Duodenal mucosa (tissue), 2 donors: ENCODE measurements around the gene EXOC8.
A peak's percentile ranks its signal among the peaks of the same experiment; 100 is the strongest.

Experiments
- H3K27ac ChIP-seq: one replicate; pipeline ENCODE4 v1.7.0; 2013; ENCODE audit warnings: low read depth, low read length
- H3K27me3 ChIP-seq, 2 donors: one replicate each; pipeline ENCODE4 v1.7.0; 2013; ENCODE audit warnings: low read length in 2 of 2, control low read depth in 1 of 2; ENCODE audit not compliant: insufficient read depth in 2 of 2, control insufficient read depth in 1 of 2
- H3K36me3 ChIP-seq, 2 donors: one replicate each; pipeline ENCODE4 v1.7.0; 2013; ENCODE audit warnings: low read length in 2 of 2, control low read depth in 1 of 2; ENCODE audit not compliant: insufficient read depth in 2 of 2, control insufficient read depth in 1 of 2
- H3K4me1 ChIP-seq, 2 donors: one replicate each; pipeline ENCODE4 v1.7.0; 2013; ENCODE audit warnings: low read length in 2 of 2, control low read depth in 1 of 2; ENCODE audit not compliant: insufficient read depth in 2 of 2, control insufficient read depth in 1 of 2
- H3K4me3 ChIP-seq, 2 donors: one replicate each; pipeline ENCODE4 v1.7.0; 2013; ENCODE audit warnings: low read length in 2 of 2, low read depth in 1 of 2
- H3K9ac ChIP-seq, 2 donors: one replicate each; pipeline ENCODE4 v1.7.0; 2013; ENCODE audit warnings: low read length in 2 of 2, low read depth in 1 of 2
- H3K9me3 ChIP-seq, 2 donors: one replicate each; pipeline ENCODE4 v1.7.0; 2013; ENCODE audit warnings: low read length in 2 of 2, control low read depth in 1 of 2; ENCODE audit not compliant: control insufficient read depth in 1 of 2

Gene EXOC8

GRCh38 chr1:231337472-231338269 lies at the start of gene EXOC8:
TSS of gene EXOC8 (minus strand) at chr1:231337852. CDS start at chr1:231337745, 107 bp downstream.
- H3K4me3 ChIP-seq: peak within 1 kb of the TSS; percentile 86 to 100
- H3K9me3 ChIP-seq: no peaks in the 10 kb centered on the region
- no peaks in the 10 kb centered on the region for H3K27me3 ChIP-seq
- H3K9ac ChIP-seq: peak within 1 kb of the TSS; percentile 92 to 100
- peak within 1 kb of the TSS; percentile 92 for H3K27ac ChIP-seq
- peaks cover 49% of the 10 kb centered on the region in 2 donors for H3K4me1 ChIP-seq
- H3K36me3 ChIP-seq: peaks cover 0 to 12% of the 10 kb centered on the region in 2 donors

DNA sequence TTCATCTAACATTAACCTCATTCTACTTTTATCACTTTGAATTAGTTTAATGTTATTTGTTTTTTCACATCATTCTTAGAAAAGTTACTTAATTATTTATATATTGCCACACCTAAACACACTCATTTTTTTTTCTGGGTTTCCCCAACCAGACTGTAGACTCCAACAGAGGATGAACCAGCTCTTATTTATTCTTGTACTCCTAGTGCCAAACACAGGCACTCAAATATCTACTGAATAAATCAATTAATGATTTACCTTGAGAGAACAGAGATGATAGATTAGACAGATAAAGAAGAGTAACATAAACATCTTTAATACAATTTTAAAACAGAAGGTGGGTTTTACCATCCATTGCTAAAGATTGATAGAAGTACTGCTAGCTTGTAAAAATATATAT lies 48.8 kb upstream of the EXOC8 start:
- no peak overlapping the region for H3K27ac ChIP-seq
- no peaks in the 10 kb centered on the region for H3K27me3 ChIP-seq
- no peak overlapping the region for H3K9ac ChIP-seq
- H3K36me3 ChIP-seq: peaks cover 0 to 2% of the 10 kb centered on the region in 2 donors
- H3K9me3 ChIP-seq: no peaks in the 10 kb centered on the region
- no peak overlapping the region for H3K4me3 ChIP-seq
- H3K4me1 ChIP-seq: no peaks in the 10 kb centered on the region

DNA sequence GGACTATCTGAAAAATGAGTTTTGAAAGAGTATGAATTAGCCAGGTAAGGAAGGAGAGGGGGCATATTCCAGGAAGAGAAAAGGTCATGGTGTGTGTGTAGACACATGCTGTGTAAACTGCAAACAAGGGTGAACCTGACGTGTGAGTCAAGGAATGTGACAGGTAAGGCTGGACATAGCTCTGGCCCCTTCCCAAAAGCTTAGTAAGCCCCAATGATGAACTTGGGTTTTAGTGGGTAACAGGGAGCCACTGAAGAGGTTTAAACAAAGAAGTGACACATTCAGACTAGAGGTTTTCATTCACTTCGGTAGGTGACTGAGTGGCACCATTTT lies 47.7 kb upstream of the EXOC8 start:
- H3K4me1 ChIP-seq: no peaks in the 10 kb centered on the region

DNA sequence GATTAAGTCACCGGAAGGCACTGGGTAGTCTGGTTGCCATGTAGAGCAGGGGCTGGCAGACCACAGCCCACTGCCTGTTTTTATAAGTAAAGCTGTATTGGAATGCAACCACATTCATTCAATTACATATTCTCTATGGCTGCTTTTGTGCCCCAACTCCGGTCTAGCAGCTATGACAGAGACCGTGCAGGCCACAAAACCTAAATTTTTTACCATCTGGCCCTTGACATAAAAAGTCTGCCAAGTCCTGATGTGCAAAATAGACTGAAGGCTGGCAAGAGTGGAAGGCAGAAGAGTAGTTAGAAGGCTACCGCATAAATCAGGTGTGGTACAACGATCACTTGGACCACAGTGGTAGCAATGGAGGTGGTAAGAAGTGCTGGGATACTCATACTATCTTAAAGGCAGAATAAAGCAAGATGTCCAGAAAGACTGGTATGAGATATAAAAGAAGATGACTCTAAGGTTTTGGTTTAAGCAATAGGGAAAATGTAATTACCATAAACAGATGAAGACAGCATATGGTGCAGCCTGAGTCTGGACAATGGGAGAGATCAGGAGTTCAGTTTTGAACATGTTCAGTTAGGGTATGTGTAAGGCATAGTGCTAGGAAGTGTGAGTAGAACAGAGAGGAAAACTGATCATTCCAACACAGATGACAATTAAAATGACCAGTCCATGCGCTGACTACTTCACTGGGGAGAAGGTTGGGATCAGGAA lies 47.2 kb upstream of the EXOC8 start:
- Histone ChIP-seq H3K27ac (no peak overlapping the region), H3K9me3 (no peaks in the 10 kb centered on the region), H3K4me3 (no peak overlapping the region), H3K4me1 (no peaks in the 10 kb centered on the region), H3K9ac (no peak overlapping the region), H3K36me3 (no peaks in the 10 kb centered on the region), H3K27me3 (no peaks in the 10 kb centered on the region)

More for the DNA sequence above, 47.7 kb upstream of the EXOC8 start:
- Histone ChIP-seq H3K9me3 (no peaks in the 10 kb centered on the region), H3K27ac (no peak overlapping the region), H3K27me3 (no peaks in the 10 kb centered on the region), H3K9ac (no peak overlapping the region), H3K36me3 (no peaks in the 10 kb centered on the region), H3K4me3 (no peak overlapping the region)

- H3K4me1 ChIP-seq: no peaks in the 10 kb centered on the region
- no peaks in the 10 kb centered on the region for H3K27me3 ChIP-seq
- H3K27ac ChIP-seq: no peak overlapping the region
- H3K4me3 ChIP-seq: no peak overlapping the region
- no peaks in the 10 kb centered on the region for H3K36me3 ChIP-seq
- no peaks in the 10 kb centered on the region for H3K9me3 ChIP-seq
- H3K9ac ChIP-seq: no peak overlapping the region
These were observed 45.7 kb upstream of the EXOC8 start for GRCh38 chr1:231383159-231383860.

DNA sequence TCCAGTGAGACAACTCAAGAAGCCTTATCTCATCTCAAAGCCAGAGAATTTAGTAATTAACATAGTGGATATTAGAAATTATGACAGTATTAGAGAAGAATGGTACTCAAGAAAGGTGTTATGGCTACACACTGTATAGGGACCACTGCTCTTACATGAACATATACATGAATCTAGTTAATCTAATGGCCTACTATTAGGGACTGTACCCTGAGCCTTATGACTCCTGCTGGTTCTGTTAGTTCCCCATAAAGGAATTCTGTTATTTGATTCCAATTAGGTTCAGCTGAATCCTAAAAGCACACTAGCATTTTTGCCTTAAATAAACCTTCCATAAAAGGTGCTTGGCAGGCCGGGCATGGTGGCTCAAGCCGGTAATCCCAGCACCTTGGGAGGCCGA lies 44.8 kb upstream of the EXOC8 start:
- Histone ChIP-seq H3K9me3 (no peaks in the 10 kb centered on the region), H3K4me1 (peaks cover 0 to 4% of the 10 kb centered on the region in 2 donors), H3K4me3 (no peak overlapping the region), H3K36me3 (no peaks in the 10 kb centered on the region), H3K27me3 (no peaks in the 10 kb centered on the region), H3K9ac (no peak overlapping the region), H3K27ac (no peak overlapping the region)

- H3K27ac ChIP-seq: no peak overlapping the region
- no peaks in the 10 kb centered on the region for H3K27me3 ChIP-seq
- H3K4me3 ChIP-seq: no peak overlapping the region
- peaks cover 0 to 9% of the 10 kb centered on the region in 2 donors for H3K4me1 ChIP-seq
- H3K9me3 ChIP-seq: no peaks in the 10 kb centered on the region
- H3K9ac ChIP-seq: no peak overlapping the region
- H3K36me3 ChIP-seq: no peaks in the 10 kb centered on the region
These were observed 44.1 kb upstream of the EXOC8 start for GRCh38 chr1:231381729-231382128.

GRCh38 chr1:231376875-231377549 lies 39.4 kb upstream of the EXOC8 start:
- no peaks in the 10 kb centered on the region for H3K27me3 ChIP-seq
- no peak overlapping the region for H3K9ac ChIP-seq
- H3K4me3 ChIP-seq: no peak overlapping the region
- H3K4me1 ChIP-seq: peaks cover 0 to 9% of the 10 kb centered on the region in 2 donors
- no peak overlapping the region for H3K27ac ChIP-seq
- no peaks in the 10 kb centered on the region for H3K9me3 ChIP-seq
- H3K36me3 ChIP-seq: peaks cover 0 to 1% of the 10 kb centered on the region in 2 donors

GRCh38 chr1:231376101-231376500 lies 38.4 kb upstream of the EXOC8 start:
- peaks cover 0 to 9% of the 10 kb centered on the region in 2 donors for H3K4me1 ChIP-seq
- H3K36me3 ChIP-seq: peaks cover 0 to 3% of the 10 kb centered on the region in 2 donors
- no peak overlapping the region for H3K9ac ChIP-seq
- H3K27me3 ChIP-seq: no peaks in the 10 kb centered on the region
- no peak overlapping the region for H3K4me3 ChIP-seq
- H3K9me3 ChIP-seq: no peaks in the 10 kb centered on the region
- H3K27ac ChIP-seq: no peak overlapping the region
